CD4-positive, alpha-beta T cell treated with Interleukin-6 for 4 hours (primary cell): ENCODE data around the gene REG1B.
"Not testable (repeated sequence)": the region's sequence is repeated elsewhere in the genome, so short reads cannot be mapped to it uniquely, and the experiment has no call there.

Experiments
- DNase-seq: peaks from one replicate; pipeline ENCODE4 v3.0.0-alpha.2; 2020; ENCODE audit warnings: mixed read lengths

REG1B gene

DNA sequence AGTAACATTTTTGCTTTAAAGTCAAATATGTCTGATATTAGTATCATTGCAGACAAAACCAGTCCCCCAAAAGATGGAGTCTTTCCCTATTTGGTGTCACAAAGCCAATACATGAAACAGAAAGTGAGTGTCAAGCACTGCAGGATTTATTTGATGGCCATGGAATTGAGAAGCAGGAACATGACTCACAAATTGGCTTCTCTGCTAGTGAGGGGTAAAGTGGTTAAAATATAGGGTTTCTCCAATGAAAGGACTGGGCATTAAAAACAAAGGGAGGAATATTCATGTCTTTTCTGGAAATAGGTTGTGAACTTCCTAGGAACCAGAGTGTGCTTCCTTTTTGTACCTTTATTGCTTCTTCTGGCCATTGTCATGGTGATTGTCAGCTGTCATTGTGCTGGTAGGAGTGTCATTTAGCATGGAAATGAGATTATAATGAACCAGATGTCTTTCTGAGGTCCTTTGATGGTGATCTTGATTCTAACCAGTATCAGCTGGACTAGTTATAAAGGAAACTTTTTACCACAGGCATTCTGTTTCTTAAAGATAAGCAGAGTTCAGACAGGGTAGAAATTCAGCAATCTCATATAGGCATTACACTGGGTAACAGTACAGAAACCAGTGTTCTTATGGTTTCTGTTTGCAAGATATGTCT lies 4.1 kb downstream of the REG1B start:
- no peak for DNase-seq

DNA sequence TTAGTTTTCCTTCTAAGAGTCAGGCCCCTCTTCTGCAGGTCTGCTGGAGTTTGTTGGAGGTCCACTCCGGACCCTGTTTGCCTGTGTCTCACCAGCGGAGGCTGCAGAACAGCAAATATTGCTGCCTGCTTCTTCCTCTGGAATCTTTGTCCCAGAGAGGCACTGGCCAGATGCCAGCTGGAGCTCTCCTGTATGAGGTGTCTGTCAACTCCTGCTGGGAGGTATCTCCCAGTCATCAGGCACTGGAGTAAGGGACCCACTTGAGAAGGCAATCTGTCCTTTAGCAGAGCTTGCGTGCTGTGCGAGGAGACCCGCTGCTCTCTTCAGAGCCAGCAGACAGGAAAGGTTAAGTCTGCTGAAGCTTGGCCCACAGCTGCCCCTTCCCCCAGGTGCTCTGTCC lies 4.8 kb downstream of the REG1B start:
- DNase-seq = no peak

DNA sequence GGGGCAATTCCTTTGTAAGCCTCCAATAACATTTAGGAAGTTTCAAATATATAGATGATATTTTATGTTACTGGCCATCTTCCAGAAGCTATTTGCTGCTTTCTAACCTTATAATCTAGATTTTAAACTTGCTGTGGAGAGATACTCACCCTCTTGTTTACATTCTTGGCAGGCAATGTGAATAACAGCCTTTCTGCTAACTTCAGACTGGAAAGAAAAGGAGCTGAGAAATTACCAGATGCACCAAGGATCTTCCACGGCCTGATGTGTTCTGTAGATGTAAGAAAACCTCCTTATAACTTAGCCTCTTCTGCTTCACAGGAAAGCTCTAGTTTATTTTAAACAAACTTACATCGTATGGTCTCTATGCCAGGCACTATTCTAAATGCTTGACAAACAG lies 16.7 kb downstream of the REG1B start:
- DNase-seq = no peak

DNA sequence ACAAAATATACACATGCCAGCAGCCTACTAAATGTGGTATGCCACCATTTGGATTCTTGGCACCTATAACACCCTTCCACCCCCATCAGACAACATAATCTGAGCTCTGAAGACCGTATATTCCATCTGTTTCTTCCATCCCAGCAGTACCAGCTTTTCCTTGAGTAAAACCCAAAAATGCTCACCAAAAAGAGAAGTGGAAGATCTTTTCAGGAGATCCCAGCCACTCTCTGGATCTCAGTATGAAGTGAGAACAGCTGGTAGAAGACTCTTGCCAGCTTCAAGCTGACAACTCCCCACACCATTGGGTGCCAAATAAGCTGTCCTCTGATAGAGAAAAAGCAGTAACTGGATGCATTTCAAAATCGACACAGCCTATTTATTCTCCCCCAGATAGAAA lies 22.6 kb downstream of the REG1B start:
- DNase-seq = no peak

DNA sequence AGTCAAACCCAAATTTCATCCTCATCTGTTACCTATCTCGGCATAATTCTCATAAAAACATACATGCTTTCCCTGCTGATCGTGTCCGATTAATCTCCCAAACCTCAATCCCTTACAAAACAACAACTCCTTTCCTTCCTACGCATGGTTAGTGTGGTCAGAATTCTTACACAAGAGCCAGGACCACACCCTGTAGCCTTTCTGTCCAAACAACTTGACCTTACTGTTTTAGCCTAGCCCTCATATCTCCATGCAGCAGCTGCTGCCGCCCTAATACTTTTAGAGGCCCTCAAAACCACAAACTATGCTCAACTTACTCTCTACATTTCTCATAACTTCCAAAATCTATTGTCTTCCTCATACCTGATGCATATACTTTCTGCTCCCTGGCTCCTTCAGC lies 33.0 kb downstream of the REG1B start:
- not testable (repeated sequence) for DNase-seq

DNA sequence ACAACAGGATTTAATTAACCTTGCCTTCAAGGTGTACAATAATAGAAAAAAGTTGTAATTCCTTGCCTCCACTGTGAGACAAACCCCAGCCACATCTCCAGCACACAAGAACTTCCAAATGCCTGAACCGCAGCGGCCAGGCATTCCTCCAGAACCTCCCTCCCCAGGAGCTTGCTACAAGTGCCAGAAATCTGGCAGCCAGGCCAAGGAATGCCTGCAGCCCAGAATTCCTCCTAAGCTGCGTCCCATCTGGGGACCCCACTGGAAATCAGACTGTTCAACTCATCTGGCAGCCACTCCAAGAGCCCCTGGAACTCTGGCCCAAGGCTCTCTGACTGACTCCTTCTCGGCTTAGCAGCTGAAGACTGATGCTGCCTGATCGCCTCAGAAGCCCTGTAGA lies 34.3 kb downstream of the REG1B start:
- DNase-seq = not testable (repeated sequence)

DNA sequence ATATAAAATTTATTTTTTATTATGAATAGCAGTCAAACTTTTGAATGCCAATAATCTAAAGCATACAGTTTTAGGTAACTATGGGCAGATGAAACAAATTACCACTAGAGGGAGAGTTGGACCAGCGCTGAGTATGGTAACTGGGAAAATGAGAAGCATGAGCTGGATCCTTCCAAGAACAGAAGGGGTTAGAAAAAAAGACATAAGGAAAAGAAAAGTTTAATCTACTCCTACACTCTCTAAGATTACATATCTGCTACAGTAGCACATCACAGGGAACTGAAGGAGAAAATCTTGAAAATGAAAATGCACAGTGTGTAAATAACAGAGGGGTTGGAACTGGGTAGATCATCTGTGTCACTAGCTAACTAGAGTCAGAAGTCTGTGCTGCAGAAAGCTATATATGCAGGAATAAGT lies 46.8 kb downstream of the REG1B start:
- DNase-seq = no peak

DNA sequence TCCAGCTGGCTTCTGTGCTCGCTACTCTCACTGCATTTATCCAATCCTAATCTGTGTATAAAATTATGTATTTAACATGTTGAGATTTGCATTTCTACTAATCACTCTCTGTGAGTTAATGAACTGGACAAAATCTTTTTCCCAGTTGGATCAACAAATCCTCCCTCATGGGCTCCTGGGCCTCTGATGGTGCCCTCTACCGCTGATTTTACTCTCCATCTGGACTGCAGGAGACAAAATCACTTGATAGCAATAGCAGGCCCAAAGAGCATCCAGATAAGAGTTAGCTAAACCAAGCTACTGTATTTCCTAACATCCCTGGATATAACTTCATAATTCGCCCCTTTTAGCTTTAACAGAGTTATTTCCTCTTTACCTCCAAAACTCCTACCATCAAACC lies 47.8 kb downstream of the REG1B start:
- DNase-seq = no peak
